ENCODE results near the gene LRRIQ4.

Gene LRRIQ4

DNA sequence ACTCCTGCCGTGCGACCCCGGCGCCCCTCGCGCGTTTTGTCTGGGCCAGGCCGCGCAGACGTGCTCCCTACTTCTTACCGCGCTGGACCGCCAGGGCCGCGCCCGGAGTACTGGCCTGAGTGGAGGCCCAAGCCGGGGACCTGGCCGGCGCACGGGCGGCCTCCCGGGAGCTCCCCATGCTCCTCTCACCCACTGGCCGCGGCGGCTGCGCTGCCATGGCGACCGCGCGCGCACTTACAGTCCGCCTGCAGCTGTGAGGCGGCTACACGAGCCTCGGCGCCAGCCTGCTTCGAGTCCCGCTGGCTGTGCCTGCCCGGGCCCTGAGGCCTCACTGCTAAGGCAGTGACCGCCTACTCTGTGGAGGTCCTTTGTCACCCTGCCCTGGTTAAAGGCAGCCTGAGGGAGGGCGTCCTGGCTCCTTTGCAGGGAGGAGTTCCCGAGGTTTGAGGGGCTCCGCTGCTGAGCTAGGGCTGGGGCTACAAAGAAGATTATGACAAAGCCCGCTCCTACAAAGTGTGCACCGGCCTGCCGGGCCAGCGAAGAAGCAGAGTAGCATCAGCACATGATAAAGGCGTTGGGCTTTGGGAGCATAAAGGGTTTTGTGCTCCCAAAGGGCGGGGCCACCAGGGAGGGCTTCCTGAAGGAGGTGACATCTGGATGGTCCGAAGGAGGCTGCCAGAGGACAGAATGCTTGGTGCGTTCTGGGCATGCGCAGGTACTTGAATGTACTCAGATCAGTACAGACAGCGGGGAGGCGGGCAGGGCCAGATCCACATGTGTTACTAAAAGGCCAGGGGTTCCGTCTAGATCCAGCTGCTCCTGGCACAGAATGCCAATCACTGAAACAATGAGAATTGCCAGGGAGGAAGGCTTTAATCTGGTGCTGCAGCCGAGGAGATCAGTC is at the start of gene LRRIQ4, which contains the start of gene LRRC34:
LRRIQ4 (plus strand) TSS at position 539 of the 904 bp plus-strand sequence. CDS start 9,052 bp downstream, outside the sequence.
LRRC34 (minus strand) TSS at position 573 of the 904 bp plus-strand sequence; CDS start at position 217, 356 bp downstream.
- DNase-seq: peak; percentile 95

DNA sequence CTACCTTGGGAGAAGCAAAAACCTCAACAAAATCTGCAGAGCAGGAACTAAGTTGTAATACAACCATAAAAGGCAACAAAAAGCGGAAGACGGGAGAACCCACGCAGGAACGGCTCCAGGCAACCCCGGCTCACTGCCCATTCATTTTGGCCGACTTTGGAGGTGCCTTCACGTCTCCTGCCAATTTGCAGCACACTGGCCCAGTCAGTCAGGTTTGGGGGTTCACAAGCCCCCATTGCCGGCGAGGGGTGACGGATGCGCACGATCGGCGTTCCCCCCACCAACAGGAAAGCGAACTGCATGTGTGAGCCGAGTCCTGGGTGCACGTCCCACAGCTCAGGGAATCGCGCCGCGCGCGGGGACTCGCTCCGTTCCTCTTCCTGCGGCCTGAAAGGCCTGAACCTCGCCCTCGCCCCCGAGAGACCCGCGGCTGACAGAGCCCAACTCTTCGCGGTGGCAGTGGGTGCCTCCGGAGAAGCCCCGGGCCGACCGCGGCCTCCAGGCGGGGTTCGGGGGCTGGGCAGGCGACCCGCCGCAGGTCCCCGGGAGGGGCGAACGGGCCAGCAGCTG is 48.3 kb upstream of the LRRIQ4 start:
- no peak for DNase-seq

DNA sequence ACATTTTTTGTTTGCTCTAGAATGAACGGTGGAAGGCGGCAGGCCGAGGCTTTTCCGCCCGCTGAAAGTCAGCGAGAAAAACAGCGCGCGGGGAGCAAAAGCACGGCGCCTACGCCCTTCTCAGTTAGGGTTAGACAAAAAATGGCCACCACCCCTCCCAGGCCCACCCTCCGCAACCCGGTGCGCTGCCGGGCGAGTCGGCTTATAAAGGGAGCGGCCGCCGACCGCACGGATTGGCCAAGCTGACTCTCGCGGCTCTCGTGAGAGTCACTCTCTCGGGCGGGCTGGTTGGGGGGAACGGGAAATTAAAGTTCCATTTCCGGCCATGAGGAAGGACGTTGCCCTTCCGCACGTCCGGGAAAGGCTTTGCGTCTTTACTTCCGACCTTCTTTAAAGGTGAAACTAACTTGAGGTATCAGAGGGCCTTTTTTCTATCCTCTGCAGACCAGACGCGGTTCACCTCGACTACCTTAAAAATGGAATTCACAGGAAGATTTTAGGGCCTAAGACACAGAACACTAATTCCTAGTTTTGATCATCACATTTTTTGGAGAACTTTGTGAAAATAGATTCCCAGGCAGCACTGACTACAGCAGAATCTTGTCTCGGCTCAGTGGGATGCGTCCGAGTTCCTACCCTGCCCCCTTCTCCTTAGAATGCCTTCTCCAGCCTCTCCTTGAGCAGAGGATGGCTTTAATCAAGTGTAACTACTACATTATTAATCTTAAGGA is 47.6 kb upstream of the LRRIQ4 start, which contains the start of gene TERC:
TERC (minus strand) TSS at position 179 of the 731 bp plus-strand sequence.
- DNase-seq: peak; percentile 76

- DNase-seq: no peak
These were observed 43.1 kb upstream of the LRRIQ4 start, which contains the start of gene ACTRT3 for GRCh38 chr3:169769287-169770181. TSS of gene ACTRT3 (minus strand) at chr3:169769561. CDS start at chr3:169769520, 41 bp downstream.

DNA sequence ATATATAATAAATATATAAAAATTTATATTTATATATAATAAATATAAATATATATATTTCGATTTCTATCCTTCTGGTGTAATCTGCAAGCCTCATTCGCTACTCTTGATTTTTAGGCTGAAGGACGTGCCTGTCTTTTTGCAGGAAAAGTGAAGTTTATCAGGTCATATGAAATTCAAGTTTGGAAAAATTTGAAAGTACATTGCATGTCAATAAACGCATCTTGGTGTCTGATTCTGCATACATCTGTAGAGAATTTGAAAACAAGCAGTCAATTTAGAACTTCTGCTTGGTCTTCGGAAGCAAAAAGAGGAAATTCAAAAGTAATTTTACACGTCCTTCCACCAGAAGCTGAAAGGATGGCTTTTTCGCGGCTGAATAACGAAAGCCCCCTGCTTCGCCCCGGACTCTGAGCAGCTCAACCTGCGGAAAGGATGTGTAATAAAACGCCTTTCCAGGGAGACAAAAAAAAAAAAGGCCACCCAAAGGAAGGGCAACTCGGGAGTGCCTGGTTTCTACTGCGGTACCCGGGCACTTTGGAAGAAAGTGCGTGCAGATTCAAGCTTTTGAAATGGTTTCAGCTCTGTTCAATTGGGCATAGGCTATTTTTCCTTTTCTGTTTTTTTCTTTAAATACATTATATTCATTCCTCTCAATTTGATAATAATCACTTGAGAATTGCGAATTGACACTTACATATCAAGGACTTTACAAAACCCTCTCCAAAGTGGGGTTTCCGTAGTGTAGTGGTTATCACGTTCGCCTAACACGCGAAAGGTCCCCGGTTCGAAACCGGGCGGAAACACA is 41.0 kb upstream of the LRRIQ4 start:
- DNase-seq: peak; percentile 97

DNA sequence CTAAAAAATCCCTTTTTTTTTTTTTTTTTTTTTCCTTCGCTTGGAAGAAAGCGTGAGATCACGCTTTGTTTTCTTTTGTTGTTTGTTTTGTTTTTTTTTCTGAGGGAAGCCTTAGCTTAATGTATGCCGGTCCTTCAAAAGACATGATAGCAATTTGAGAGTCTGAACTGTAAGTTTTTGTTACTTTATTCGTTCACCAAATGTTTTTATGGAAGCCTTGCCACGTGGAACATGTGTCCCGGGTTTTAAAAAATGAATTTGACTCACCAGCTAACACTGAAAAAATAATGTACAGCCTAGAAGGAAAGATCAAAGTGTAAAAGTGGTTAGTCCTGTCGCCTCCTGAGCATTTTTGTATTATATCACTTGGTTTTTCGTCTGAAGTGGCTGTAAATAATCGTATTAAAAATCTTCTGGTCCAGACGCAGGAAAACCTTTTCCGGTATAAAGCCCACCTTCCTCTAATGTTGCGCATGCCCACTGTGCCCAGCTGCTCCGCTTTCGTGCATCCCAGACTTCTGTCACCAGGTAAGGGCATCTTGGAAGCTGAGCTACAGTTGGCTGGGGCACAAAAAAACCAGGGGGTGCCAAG is 40.3 kb upstream of the LRRIQ4 start:
- peak; percentile 84 for DNase-seq

DNA sequence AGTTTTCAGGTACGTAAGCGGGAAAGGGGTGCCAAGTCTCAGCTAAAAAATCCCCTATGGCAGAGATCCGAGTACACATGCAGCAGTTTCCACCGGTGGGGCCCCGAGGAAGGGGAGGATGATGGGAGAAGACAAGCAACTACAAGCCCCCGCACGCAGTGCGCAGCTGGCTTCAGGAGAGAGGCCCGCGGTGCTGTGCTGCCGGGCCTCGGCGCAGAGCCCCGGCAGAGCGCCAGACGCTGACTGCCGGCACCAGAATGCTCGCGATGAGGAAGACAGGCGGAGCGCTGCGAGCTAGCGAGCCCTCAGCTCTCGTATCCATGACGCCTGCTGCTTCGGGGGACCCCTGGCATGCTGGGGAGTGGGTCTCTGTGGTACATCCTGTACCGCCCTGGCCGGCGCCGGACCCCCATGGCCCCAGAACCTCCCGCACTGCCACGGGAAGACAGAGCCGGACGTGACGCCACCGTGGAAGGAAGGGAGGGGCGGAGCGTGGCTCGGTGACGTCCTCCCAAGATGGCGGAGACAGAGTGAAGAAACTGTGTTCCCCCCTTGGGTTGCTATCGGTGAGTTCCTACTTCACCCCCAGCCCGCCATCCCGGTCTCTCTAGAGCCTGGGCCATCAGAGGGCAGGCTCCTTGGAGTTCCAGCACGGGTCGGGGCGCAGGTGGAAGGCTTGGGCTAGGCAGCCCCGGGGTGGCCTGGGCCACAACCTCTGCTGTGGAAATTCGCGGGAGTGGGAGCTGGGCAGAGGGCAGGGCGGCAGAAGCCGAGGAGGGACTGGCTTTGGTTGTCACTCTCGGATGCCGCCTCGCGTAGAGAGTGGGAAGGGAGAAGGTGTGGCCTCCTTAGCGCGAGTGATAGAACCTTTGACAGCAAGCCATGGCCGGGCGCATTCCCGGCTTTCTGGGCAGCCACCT is 39.5 kb upstream of the LRRIQ4 start, which contains the start of gene MYNN:
MYNN (plus strand) TSS at position 500 of the 920 bp plus-strand sequence. CDS start 900 bp downstream, outside the sequence.
- peak; percentile 76 for DNase-seq

DNA sequence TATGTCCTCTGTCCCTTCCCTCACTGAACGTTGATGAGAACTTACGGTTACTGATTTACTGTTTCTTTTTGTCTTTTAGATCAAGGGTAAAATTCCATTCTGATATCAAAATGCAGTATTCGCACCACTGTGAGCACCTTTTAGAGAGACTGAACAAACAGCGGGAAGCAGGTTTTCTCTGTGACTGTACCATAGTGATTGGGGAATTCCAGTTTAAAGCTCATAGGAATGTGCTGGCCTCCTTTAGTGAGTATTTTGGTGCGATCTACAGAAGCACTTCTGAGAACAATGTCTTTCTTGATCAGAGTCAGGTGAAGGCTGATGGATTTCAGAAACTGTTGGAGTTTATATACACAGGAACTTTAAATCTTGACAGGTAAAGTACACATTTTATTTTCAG is 38.5 kb upstream of the LRRIQ4 start:
- DNase-seq: no peak

DNA sequence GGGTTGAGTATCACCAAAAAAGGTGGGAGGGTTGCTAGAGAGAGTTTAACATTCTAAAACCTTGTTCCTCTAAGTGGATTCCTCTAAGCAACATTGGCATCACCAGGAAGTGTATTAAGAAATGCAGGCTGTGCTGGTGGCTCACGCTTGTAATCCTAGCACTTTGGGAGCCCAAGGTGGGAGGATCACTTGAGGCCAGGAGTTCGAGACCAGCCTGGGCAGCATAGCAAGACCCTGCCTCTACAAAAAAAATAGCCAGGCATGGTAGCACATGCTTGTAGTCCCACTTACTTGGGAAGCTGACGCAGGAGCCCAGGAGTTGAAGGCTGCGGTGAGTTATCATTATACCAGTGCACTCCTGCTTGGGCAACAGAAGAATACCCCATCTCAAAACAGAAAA is 34.8 kb upstream of the LRRIQ4 start:
- no peak for DNase-seq

GRCh38 chr3:169780742-169781141 is 31.9 kb upstream of the LRRIQ4 start:
- no peak for DNase-seq

GRCh38 chr3:169781209-169781855 is 31.3 kb upstream of the LRRIQ4 start:
- DNase-seq: no peak

- no peak for DNase-seq
These were observed 25.6 kb upstream of the LRRIQ4 start for GRCh38 chr3:169787120-169787519.

DNA sequence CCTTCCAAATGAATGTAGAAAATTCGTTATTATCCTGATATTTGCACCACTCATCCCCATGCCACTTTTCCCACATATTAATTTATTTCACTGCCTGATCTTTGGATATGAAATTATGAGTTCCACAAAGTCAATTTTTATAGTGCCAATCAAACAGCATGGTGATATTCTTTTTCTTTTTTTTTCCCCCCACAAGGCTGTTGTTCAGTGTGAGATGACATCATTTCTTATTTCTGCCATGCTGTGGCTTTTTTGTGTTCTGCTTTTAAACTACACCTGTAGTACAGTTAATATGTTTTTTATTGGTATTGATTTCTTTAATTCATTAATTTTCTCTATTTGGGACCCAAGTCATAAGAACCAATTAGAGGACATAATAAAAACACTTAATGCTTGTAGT is 24.9 kb upstream of the LRRIQ4 start:
- DNase-seq: no peak

DNA sequence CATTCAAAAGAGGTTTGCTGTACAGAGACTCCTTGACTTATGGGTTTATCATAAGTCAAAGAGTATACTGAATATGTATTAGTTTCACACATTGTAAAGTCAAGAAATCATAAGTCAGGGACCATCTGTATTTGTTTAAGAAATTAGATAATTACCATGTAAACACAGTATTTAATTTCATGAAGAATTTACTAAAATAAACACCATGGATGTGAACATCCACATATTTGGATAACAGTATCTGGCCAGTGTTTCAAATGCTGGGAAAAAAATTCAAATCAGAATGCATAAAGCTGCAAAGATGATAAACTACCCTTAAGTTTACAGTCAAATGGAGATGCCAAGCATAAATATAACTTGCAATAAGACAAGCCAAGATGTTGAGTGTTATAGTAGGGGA is 22.5 kb upstream of the LRRIQ4 start:
- no peak for DNase-seq

DNA sequence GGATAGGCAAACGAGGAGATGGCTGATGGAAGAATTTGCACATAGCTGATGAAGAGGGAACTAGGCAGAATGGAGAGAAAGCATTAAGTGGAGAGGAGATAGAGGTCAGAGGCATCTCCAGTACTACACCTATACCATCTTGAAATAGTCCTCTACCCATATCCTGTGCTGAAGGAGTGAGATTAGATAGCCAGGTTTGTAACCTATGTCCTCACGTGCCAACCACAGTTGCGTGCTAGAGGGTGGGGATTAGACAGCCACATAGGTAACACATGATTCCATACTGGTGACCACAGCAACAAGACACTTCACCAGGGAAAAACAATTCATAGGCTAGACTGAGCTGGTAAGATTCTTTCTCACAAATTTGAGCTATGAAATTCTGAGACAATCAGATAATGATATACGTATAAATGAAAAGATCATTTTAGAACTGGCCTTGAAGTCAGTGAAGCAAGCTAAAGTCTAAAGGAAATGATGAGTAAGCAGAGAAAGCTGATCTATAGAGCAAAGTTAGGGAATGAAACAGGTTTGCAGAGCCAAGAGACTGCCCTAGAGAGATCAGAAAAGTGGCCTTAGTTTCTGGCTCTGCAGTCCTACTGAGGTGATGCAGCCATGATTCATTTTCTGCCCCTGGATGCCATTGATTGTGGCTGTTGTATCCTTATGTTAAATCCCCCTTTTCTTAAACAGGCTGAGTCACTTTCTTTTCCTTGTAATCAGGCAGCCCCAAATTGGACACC is 21.8 kb upstream of the LRRIQ4 start:
- no peak for DNase-seq

DNA sequence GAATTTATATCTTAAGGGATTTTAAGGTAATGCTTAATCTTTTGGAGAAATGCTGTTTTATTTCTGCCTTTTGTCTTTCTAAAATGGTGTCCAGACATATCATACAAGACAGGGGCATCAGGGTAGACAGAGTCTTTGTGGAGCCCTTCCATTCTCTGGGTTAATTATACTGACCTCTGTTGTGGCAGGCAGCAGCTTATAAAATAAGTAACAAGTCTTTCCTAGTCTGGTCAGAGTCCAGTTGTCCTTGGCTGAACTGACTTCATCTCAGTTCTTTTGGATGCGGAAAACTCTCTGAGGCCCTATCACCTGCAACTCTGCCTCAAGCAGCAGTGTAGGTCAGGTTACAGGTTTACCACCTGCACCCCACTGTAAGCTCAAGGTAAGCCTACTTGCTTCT is 20.3 kb upstream of the LRRIQ4 start:
- no peak for DNase-seq

GRCh38 chr3:169804681-169805080 is 8.0 kb upstream of the LRRIQ4 start:
- no peak for DNase-seq

- no peak for DNase-seq
These were observed 3.4 kb upstream of the LRRIQ4 start for GRCh38 chr3:169809230-169809795.

Data from NCI-H2081 treated with DMSO at 0.1 percent for 48 hours (cell line).